Hippocampal formation (tissue), 2 donors: ENCODE data around the gene ENTPD2.
"Not testable (repeated sequence)": the region's sequence is repeated elsewhere in the genome, so short reads cannot be mapped to it uniquely, and the experiment has no call there.

Experiments used
- DNase-seq, 2 donors: peaks; one replicate each; lab custom pipeline; 2025; lab: John Stamatoyannopoulos, UW

The ENTPD2 gene

DNA sequence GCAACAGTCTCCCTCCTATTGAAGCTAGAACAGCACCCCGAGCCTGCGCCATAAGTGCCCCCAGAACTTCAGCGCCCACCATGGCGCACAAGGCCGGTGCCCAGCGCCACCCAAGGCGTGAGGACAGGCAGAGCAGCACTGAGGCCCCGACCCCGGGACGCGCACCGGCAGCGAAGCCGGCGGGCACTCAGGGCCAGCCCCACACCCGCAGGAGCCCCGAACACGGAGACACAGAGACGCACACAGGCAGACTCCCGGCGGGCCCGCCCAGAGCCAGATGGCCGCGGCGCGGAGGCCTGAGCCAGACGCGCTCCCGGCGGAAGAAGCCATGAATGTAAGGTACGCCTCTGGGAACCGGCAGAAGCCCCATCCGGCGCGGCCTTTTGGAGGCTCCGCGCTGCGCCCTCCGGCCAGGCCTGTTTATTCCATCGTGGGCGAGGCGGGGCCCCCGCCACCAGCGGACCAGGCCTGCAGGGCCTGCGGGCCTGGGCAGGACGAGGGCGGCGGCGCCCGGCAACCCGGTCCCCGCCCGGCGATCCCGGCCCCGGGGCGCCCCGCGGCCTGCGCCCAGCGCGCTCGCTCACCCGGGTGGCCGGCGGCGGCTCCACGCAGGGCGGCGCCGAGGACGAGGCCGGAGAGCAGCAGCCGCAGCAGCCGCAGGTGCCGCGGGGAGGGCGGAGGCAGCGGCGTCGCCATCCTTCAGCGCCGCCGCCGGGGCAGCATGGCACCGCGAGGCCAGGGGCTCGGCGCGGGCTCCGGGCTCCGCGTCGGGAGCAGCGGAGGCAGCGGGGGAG is 8.4 kb downstream of the ENTPD2 start:
- peak in 1 of 2 donors; percentile 30 for DNase-seq

GRCh38 chr9:137044502-137045177 is 9.2 kb downstream of the ENTPD2 start:
- DNase-seq, result no peak

DNA sequence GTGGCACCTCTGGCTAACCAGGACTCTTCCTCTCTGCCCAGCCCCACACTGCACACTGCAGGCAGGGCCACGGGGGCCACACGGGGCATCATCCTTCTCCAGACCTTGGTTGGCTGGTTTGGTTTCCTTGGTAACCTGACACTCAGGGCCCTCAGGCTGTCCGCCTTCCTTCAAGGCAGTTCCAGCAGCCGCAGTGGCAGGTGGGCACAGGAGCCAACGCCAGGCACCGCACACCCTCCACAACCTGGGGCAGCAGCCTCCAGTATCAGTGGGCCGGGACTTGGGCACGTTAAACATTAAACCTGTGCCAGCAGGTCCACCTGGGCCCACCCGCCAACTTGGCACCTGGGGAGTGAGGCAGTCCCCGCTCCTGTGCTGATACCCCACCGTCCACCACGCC is 9.8 kb downstream of the ENTPD2 start:
- DNase-seq, result no peak

GRCh38 chr9:137042751-137043727 is 10.8 kb downstream of the ENTPD2 start:
- no peak for DNase-seq

DNA sequence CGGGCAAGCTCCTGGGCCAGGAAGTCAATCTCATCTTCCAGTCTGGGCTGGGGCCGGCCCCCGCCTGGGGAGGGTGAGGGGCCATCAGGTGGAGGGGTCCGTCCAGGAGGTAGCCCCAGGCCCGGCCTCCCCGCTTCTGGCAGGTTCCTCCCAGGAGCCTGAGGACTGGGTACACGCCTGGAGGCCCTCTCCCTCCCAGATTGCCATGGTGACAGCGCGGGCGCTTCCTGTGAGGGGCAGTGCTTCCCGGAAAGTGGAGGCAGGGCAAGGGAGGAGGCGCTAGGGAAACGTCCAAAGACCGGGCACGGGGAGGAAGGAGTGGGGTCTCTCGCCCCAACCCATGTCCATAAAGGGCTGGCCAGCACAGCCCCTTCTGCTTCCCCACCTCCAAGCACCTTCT is 12.7 kb downstream of the ENTPD2 start:
- no peak for DNase-seq

DNA sequence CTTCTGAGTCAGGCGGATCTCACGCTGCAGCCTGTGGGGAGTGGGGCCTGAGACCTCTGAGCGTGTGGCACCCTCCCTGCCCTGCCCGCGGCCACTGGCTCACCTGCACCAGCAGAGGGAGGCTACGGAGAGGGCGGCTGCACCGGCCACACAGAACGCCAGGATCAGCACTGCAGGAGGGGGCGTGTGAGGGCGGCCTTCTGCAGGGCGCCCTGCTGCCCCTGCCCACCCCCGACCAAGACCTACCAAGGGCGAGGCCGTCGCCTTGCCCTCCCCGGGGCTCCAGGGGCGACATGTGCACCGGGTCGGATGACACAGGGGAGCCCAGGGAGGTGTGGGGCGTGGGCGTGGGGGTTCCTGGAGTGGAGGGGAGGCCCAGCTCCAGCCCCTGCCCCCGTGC is 13.3 kb downstream of the ENTPD2 start:
- no peak for DNase-seq

DNA sequence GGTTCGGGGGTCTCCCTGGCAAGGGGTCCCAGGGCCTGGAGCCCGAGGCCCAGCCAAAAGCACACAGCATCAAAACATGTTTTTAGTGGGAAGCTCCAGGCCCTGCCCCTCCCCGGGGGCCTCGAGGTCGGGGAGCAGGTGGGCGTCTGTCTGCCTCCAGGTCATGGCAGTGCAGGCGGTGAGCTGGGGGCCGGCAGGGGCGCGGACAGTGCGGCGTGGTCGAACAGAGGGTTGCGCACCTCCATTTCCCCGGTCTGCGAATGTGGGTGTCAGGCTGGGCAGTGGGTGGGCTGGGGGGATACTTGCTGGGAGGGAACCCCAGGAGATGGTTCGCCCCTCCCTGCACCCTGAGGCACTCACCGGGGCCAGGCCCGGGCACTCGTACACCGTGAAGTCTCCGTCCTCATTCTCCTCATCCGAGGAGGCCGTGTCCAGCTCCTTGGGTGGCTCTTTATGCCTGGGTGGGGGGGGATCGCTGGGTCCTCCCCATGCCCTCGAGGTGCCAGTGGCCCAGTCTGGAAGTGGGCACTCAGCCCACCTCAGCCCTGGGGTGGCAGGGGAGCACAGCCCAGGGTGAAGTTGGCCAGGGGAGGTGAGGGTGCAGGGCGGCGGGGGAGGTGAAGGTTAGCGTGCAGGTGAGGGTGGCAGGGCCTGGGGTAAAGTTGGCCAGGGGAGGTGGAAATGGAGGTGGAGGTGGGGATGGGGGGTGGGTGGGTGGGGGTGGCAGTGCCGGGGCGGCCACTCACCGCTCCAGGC is 14.1 kb downstream of the ENTPD2 start:
- no peak for DNase-seq

- no peak for DNase-seq
These were observed 14.9 kb downstream of the ENTPD2 start for GRCh38 chr9:137038916-137039315.

GRCh38 chr9:137037483-137037882 is 16.4 kb downstream of the ENTPD2 start:
- no peak for DNase-seq

DNA sequence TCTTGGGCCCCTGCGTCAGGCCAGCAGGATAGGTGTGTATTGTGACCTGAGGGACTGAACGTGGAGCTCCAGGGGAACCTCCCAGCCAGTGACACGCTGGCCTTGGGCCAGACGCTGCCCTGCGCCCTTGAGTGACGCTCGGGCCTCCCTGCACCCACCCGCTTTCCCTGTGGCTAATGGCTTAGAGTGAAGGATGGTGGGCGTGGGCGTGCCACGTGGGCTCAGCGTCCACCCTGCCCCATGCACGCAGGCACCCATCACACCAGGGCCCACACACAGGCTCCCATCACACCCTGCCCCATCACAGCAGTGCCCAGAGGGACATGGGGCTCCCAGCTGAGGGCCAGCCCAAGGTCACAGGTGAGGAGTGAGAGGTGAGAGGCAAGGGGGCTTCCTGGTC is 16.8 kb downstream of the ENTPD2 start:
- no peak for DNase-seq

- DNase-seq, result no peak
These were observed 17.9 kb downstream of the ENTPD2 start for GRCh38 chr9:137035937-137036336.

DNA sequence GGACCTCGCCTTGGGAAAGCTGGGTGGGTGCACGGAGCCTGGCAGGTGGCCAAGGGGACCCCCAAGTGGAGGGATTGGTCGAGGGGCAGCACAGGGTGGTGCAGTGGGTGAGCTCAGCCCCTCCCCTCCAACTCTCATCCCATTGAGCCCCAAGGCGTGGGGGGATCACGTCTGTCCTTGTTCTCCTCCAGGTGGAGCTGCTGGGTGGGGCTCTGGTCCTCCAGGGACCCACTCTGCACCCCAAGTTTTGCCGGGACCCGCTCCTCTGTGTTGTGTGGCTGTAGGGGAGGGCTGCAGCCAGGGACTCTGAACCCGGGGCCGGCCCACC is 18.4 kb downstream of the ENTPD2 start:
- no peak for DNase-seq

DNA sequence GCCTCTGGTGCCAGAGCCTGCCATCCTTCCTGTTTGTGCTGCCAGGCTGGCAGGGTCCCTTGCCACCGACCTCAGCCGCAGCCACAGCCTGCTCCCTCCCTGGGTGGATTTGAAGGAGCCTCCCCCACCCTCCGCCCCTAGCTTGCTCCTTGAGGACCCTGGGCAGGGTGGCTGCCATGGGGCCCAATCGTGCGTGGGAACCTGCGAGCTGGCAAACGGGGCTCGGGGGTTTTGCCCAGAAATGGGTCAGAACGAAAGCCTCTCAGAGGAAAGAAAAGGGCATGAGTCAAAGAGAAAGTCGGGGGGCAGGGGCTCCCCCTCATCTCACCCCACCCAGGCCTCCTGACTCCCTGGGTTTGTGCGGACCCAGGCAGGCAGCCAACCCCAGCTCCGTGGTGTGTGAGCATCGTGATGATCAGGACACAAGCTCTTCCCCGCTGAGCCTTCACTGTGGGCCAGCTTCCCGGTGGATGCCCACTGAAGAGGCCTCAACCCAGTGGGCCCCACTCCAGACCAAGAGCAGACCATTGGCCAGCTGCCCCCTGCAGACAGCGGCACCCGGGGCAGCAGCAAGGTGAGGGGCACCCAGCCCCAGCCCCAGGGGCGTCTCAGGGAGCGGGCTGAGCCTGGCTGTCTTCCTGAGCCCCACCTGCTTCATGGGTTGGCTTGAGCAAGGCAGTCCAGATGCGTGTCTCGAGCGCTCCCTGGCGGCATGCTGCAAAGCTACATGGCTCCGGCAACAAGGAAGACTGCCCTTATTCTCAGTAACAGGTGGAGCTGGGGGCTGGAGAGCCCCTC is 19.0 kb downstream of the ENTPD2 start:
- DNase-seq, result peak; percentile 79 to 82

DNA sequence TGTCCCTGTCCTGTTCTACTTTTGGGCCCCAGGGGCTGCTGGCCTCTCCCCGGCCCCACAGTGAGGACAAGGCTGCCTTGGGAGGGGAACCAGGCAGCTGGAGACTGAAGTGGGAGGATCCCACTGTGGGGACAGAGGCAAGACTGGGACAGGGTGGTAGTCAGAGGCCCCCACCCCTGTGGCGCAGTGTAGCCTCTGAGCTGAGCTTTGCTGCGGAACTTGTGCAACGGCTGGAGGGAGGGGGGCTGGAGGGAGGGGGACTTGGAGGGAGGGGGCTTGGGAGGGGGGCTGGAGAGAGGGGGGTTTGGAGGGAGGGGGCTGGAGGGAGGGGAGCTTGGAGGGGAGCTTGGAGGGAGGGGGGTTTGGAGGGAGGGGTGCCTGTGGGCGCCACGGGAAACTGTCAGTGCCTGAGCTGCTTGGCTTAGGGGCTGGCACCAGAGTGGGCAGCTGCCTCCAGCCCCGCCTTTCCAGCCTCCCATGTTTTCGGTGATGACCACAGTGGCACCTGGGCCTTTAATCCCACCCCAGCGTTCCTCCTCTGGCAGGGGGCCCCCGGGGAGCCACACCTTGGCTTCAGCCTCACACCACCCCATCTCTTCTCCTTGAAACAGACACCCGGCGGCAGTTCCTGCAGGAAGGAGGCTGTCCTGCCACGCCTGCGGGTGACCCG is 19.7 kb downstream of the ENTPD2 start:
- DNase-seq, result no peak

GRCh38 chr9:137033481-137033880 is 20.4 kb downstream of the ENTPD2 start:
- DNase-seq, result not testable (repeated sequence)

GRCh38 chr9:137032858-137033257 is 21.0 kb downstream of the ENTPD2 start:
- DNase-seq, result no peak

DNA sequence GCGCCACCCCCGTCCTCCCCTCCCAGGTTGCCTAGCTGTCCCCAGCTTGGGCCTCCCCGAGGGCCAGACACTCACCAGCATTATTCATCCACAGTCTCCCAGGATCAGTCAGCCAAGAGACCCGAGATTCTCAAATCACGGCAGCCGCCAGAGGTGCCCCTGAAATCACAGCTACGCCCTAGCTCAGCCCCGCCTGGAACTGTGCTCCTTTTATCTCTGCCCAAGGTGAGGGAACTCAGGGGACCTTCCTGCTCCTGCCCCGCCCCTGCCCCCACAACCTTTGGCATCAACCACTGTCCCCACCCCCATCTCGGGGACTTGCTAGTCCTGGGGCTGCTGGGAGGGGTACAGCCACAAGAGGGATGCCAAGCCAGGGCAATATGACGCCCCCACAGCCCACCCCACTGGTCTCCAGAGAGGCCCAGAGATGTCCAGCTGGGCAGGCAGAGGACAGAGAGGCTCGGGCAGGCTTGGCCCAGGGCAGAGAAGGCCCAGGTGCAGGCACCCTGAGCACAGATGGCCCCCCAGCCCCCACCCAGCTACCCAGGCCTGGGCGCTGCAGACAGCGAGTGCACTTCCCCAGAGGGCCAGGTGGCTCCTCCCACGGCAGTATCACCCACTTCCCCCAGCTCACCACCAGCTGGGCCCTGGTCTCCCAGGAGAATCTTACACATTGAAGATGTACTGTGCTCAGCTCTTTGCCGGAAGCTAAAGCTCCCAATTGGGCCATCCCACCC is 21.8 kb downstream of the ENTPD2 start, which contains the start of gene FUT7:
FUT7 (minus strand) TSS at position 185 of the 737 bp plus-strand sequence; CDS start at position 88, 97 bp downstream.
- DNase-seq, result no peak

- DNase-seq, result no peak
These were observed 23.0 kb downstream of the ENTPD2 start for GRCh38 chr9:137030538-137031527.
